ENCODE data around the gene GUCA2B.

Gene GUCA2B

GRCh38 chr1:42152907-42153600 lies at the start of gene GUCA2B:
Gene GUCA2B, plus strand, starts transcription at chr1:42153410. Its CDS starts 41 bp downstream, at chr1:42153451.
- no peak for DNase-seq

- no peak for DNase-seq
These were observed 48.2 kb upstream of the GUCA2B start for GRCh38 chr1:42105025-42105424.

- DNase-seq, result no peak
These were observed 44.9 kb upstream of the GUCA2B start for GRCh38 chr1:42108309-42108708.

- DNase-seq, result no peak
These were observed 43.6 kb upstream of the GUCA2B start for GRCh38 chr1:42109600-42109999.

GRCh38 chr1:42114229-42114628 lies 39.0 kb upstream of the GUCA2B start:
- no peak for DNase-seq

GRCh38 chr1:42117214-42117613 lies 36.0 kb upstream of the GUCA2B start:
- DNase-seq, result no peak

GRCh38 chr1:42118125-42118524 lies 35.1 kb upstream of the GUCA2B start:
- DNase-seq, result no peak

- DNase-seq, result no peak
These were observed 30.8 kb upstream of the GUCA2B start for GRCh38 chr1:42122408-42122807.

GRCh38 chr1:42125552-42125951 lies 27.7 kb upstream of the GUCA2B start:
- no peak for DNase-seq

- no peak for DNase-seq
These were observed 25.4 kb upstream of the GUCA2B start for GRCh38 chr1:42127767-42128166.

GRCh38 chr1:42128499-42128898 lies 24.7 kb upstream of the GUCA2B start:
- no peak for DNase-seq

GRCh38 chr1:42128964-42129363 lies 24.2 kb upstream of the GUCA2B start:
- no peak for DNase-seq

GRCh38 chr1:42130061-42130660 lies 23.0 kb upstream of the GUCA2B start:
- no peak for DNase-seq

GRCh38 chr1:42133390-42133789 lies 19.8 kb upstream of the GUCA2B start:
- no peak for DNase-seq

- no peak for DNase-seq
These were observed 19.2 kb upstream of the GUCA2B start for GRCh38 chr1:42133809-42134526.

- DNase-seq, result no peak
These were observed 17.8 kb upstream of the GUCA2B start for GRCh38 chr1:42135426-42135825.

- no peak for DNase-seq
These were observed 16.7 kb upstream of the GUCA2B start for GRCh38 chr1:42136466-42136865.

GRCh38 chr1:42137766-42138165 lies 15.4 kb upstream of the GUCA2B start:
- no peak for DNase-seq

- no peak for DNase-seq
These were observed 14.6 kb upstream of the GUCA2B start for GRCh38 chr1:42138586-42138985.

- no peak for DNase-seq
These were observed 13.8 kb upstream of the GUCA2B start for GRCh38 chr1:42139444-42139843.

- DNase-seq, result no peak
These were observed 13.0 kb upstream of the GUCA2B start for GRCh38 chr1:42140191-42140590.

GRCh38 chr1:42141978-42142377 lies 11.2 kb upstream of the GUCA2B start:
- no peak for DNase-seq

GRCh38 chr1:42142894-42143675 lies 10.1 kb upstream of the GUCA2B start:
- no peak for DNase-seq

All from stimulated activated naive CD4-positive, alpha-beta T cell treated with Interleukin-2 at 50 U/mL for 16 hours (primary cell).